GM12891 (cell line): Measurements from ENCODE around the gene CREB5.

Experiments
- POLR2AphosphoS5 ChIP-seq: IDR thresholded peaks from 2 replicates; pipeline ENCODE4 v1.6.1; 2011; ENCODE audit warnings: low read depth, low read length, control low read depth
- POU2F2 ChIP-seq: IDR thresholded peaks from 2 replicates; pipeline ENCODE4 v1.6.1; 2011; ENCODE audit warnings: low read depth, mild to moderate bottlenecking, control low read depth, low read length, moderate library complexity
- SPI1 ChIP-seq: IDR thresholded peaks from 2 replicates; pipeline ENCODE4 v1.6.1; 2011; ENCODE audit warnings: low read depth, low read length, control low read depth
- TAF1 ChIP-seq: IDR thresholded peaks from 2 replicates; pipeline ENCODE4 v1.6.1; 2011; ENCODE audit warnings: low read depth, low read length, control low read depth

DNA sequence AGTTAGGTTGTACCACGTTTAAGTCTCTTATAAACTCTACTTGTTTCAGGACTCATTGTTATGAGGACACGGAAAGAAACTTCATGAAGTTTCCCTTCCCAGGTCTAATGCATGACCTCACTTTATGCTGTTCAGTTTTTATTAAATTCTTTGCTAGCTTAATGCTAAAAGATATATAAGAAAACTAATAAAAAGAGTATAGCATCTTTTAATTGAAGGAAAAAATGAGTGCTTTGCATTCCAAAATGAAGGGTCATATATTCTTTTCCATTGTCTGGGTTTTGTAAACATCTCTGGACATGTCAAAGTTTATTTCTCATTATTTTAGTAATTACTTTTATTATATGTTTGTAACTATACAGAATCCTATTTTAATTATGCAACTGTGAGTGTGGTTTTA lies 255.8 kb downstream of the CREB5 start:
- TF ChIP-seq POU2F2 (no peak), SPI1 (no peak), TAF1 (no peak), POLR2AphosphoS5 (no peak)
